HFFc6 (cell line): ENCODE results near the gene LDLRAD4. TPM values are rescaled to one million over a fixed set of nuclear protein-coding genes. Genes with fewer than 3 reads are reported as not detected.

ENCODE experiments used
- DNase-seq: peaks from one replicate; pipeline ENCODE4 v3.0.0-alpha.2; 2018
- H3K27ac Mint-ChIP-seq: 2 replicates; pipeline ENCODE4 v1.8.0; 2020; ENCODE audit warnings: mild to moderate bottlenecking, mixed read lengths
- H3K27me3 Mint-ChIP-seq: 2 replicates; pipeline ENCODE4 v1.8.0; 2021; ENCODE audit warnings: mild to moderate bottlenecking, moderate library complexity, mixed read lengths; ENCODE audit not compliant: insufficient read depth
- H3K36me3 Mint-ChIP-seq: 2 replicates; pipeline ENCODE4 v1.8.0; 2021; ENCODE audit warnings: low read depth, mixed read lengths
- H3K4me1 Mint-ChIP-seq: 2 replicates; pipeline ENCODE4 v1.8.0; 2020; ENCODE audit warnings: low read depth, mixed read lengths
- H3K4me3 Mint-ChIP-seq: 2 replicates; pipeline ENCODE4 v1.8.0; 2020; ENCODE audit warnings: mild to moderate bottlenecking, moderate library complexity, mixed read lengths
- H3K9me3 Mint-ChIP-seq: 2 replicates; pipeline ENCODE4 v1.8.0; 2020; ENCODE audit warnings: mild to moderate bottlenecking, mixed read lengths
- total RNA-seq, 6 experiments: library from RNA; stranded (reverse); fragmentation: NEBNext Ultra II Directional; extraction: Animal tissue kit (Norgen Biotek cat#: 25700); gene quantifications; 2 replicates in 1 of 6; 3 replicates in 5 of 6; pipeline ENCODE4 v1.2.3, GENCODE V29; 2021
- TF ChIP-seq, protein P1 (sequence below): fragments of 200-600 bp; sonication (generic); IDR thresholded peaks from 2 replicates; pipeline ENCODE4 v1.5.0; 2021; ENCODE audit warnings: antibody characterized with exemption, mild to moderate bottlenecking

Gene LDLRAD4
- total RNA-seq, 6 experiments from 2014 or later = not detected

DNA sequence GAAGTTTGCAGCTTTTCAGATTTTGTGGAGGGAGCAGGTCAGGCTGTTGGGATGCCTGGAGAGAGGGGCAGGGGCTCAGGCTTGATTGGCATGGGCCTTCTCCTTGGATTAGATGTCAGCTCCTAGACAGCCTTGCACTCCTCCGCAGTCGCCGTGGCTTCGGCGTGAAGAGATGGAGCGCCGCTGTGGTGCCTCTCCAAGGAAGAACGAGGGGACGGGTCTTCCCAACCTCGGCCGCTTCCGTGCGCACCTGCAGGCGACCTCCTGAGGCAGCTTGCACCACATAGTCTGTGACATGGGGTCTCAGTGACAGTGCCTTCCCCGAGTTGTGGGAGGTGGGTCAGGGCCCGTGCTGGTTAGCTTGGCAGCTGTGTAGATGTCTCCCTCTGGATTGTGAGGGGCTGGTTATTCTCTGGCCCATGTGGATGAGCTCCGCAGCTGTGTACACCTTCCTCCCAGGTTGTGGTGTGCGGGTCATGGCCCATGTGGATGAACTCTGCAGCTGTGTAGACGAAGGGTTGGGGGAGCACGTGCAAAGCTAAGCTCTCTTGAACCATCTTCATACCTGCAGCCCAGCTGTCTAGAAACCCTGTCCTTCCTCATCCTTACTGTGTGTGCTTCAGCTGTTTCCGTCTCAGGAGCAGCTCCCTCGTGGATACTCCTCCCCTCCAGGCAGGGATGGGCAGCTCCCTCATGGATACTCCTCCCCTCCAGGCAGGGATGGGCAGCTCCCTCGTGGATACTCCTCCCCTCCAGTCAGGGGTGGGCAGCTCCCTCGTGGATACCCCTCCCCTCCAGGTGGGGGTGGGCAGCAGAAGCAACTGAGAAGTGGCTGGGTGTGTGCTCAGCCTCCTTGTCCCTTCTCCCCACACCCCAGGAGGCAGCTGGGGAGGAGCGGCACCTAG lies 170.3 kb downstream of the LDLRAD4 start:
- peaks cover 7% of the 10 kb centered on the region; the same call in 1 of the 2 replicates for H3K4me1 Mint-ChIP-seq
- no peak overlapping the region for H3K4me3 Mint-ChIP-seq
- no peak overlapping the region for H3K27ac Mint-ChIP-seq
- no peak for DNase-seq
- peaks cover 14% of the 10 kb centered on the region; the same call in 1 of the 2 replicates for H3K9me3 Mint-ChIP-seq
- H3K36me3 Mint-ChIP-seq = peaks cover 6% of the 10 kb centered on the region; the same call in 1 of the 2 replicates
- peaks cover 5% of the 10 kb centered on the region for H3K27me3 Mint-ChIP-seq
- TF ChIP-seq, protein P1, sequence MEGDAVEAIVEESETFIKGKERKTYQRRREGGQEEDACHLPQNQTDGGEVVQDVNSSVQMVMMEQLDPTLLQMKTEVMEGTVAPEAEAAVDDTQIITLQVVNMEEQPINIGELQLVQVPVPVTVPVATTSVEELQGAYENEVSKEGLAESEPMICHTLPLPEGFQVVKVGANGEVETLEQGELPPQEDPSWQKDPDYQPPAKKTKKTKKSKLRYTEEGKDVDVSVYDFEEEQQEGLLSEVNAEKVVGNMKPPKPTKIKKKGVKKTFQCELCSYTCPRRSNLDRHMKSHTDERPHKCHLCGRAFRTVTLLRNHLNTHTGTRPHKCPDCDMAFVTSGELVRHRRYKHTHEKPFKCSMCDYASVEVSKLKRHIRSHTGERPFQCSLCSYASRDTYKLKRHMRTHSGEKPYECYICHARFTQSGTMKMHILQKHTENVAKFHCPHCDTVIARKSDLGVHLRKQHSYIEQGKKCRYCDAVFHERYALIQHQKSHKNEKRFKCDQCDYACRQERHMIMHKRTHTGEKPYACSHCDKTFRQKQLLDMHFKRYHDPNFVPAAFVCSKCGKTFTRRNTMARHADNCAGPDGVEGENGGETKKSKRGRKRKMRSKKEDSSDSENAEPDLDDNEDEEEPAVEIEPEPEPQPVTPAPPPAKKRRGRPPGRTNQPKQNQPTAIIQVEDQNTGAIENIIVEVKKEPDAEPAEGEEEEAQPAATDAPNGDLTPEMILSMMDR = no peak

DNA sequence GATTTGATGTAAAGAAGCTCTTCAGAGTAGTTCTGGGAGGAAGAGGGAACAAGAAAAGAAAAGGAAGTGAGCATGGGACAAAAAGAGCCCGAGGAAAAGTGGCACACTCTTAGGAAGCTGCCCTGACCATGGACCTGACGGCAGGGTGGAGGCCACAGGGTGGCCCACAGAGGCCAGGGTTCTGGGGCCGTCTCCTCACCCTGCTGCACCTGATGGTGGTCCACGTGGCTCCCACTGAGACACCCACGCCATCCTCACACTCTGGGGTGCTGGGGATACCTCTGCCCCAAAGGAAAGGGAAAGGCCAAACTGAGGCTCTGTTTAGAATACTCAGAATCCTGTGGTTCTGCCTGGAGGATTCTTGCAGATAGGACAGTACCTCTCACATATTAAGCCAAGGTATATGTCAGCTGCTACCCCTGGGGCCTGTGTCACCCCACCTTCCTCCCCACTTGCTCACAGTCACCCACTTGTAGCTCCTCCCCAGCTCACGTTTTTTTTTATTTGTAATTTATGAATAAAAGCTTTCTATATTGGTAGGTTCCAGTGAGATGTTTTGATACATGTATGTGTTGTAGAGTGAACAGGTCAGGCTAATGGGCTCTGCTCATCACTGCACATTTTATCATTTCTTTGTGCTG lies 171.1 kb downstream of the LDLRAD4 start:
- Mint-ChIP-seq H3K4me1 (peaks cover 7% of the 10 kb centered on the region; the same call in 1 of the 2 replicates), H3K9me3 (peaks cover 14% of the 10 kb centered on the region; the same call in 1 of the 2 replicates), H3K27ac (no peak overlapping the region), H3K36me3 (peaks cover 6% of the 10 kb centered on the region; the same call in 1 of the 2 replicates), H3K4me3 (no peak overlapping the region), H3K27me3 (peaks cover 5% of the 10 kb centered on the region)
- TF ChIP-seq, protein P1 = no peak
- no peak for DNase-seq

- H3K4me1 Mint-ChIP-seq = peaks cover 7% of the 10 kb centered on the region; the same call in 1 of the 2 replicates
- TF ChIP-seq, protein P1 = no peak
- H3K4me3 Mint-ChIP-seq = no peak overlapping the region
- H3K27me3 Mint-ChIP-seq = peaks cover 5% of the 10 kb centered on the region
- peaks cover 6% of the 10 kb centered on the region; the same call in 1 of the 2 replicates for H3K36me3 Mint-ChIP-seq
- no peak for DNase-seq
- peaks cover 14% of the 10 kb centered on the region; the same call in 1 of the 2 replicates for H3K9me3 Mint-ChIP-seq
- no peak overlapping the region for H3K27ac Mint-ChIP-seq
Measured at GRCh38 chr18:13390196-13390595, 171.6 kb downstream of the LDLRAD4 start.

DNA sequence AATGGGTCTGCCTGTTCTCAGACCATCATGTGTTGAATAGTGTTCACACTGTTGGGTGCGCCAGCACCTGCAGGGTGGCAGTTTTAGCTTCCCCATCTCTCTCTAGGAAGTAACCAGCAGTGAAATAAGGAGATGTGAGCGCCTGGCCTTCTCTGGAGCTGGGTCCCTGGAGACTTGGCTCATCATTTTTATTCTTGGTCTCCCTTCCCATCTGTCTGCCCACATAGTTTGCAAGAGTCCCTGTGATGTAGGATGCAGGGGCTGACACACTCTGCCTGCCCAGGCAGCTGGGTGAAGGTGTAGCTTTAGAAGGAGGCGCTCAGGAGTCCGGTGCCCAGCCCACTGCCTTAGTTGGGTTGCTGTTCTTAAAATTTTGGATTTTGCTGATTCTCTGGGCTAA lies 172.2 kb downstream of the LDLRAD4 start:
- Mint-ChIP-seq H3K36me3 (peaks cover 6% of the 10 kb centered on the region; the same call in 1 of the 2 replicates), H3K27me3 (peaks cover 5% of the 10 kb centered on the region), H3K9me3 (peaks cover 14% of the 10 kb centered on the region; the same call in 1 of the 2 replicates), H3K27ac (no peak overlapping the region), H3K4me1 (peaks cover 7% of the 10 kb centered on the region; the same call in 1 of the 2 replicates), H3K4me3 (no peak overlapping the region)
- TF ChIP-seq, protein P1 = no peak
- DNase-seq = no peak

DNA sequence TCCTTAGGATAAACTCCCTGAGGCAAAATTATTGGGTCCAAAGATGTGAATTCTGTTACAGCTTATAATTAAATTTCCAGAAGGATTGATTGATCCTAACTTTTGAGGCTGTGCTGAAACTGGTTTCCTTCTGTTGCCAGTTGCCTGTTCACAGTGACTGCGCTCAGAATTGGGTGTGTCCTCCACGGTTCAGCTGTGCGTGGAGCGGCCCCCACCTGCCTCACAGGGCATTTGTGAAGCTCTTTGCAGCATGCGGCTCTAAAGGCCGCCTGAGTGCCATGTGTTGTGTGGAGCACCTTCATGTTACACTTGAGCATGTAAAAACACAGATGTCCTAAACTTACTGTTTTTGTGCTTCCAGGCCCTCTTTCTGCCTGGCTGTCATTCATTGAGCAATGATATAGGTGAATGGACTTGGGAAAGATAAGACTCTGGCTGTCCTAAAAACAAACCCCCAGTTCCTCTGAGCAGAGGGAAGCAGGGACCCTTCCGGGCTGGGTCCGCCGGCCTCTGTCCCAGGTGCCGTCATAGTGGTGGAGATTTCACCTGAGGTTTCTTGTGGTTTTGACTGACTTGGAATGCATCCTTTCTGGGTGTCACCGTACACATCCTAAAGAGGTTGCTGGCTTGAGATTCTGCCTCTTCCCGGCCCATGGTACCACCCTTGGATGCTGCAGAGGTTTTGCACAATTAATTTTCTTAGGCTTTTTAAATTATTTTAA lies 173.6 kb downstream of the LDLRAD4 start:
- Mint-ChIP-seq H3K4me3 (no peak overlapping the region), H3K9me3 (peaks cover 19% of the 10 kb centered on the region; the same call in 1 of the 2 replicates), H3K4me1 (peaks cover 7% of the 10 kb centered on the region; the same call in 1 of the 2 replicates), H3K27me3 (peaks cover 5% of the 10 kb centered on the region), H3K36me3 (peaks cover 6% of the 10 kb centered on the region; the same call in 1 of the 2 replicates), H3K27ac (no peak overlapping the region)
- TF ChIP-seq, protein P1 = no peak
- DNase-seq = no peak
